ENCODE results near the gene BYSL. TPM values are rescaled to one million over a fixed set of nuclear protein-coding genes. Genes with fewer than 3 reads are reported as not detected.

Gene BYSL
- total and polyA plus RNA-seq, 4 donors: 5.4 to 11.6 (median 8.6) TPM

- no peaks in the 10 kb centered on the region for H3K9me3 ChIP-seq (ENCODE audit: control insufficient read depth in 4 of 4, low read length in 3 of 4)
- WGBS: 92% methylated on average over 4 of the region's 4 CpGs
- no peaks in the 10 kb centered on the region for H3K36me3 ChIP-seq (ENCODE audit: control insufficient read depth in 4 of 4, insufficient read depth in 3 of 4, low read depth in 1 of 4, low read length in 3 of 4)
- H3K4me3 ChIP-seq (ENCODE audit: low read depth in 1 of 3, low read length in 3 of 3): no peak overlapping the region
- TF ChIP-seq MAX (IDR thresholded peaks at IDR 0.05) (no peak), SP1 (IDR thresholded peaks at IDR 0.05) (no peak), YY1 (IDR thresholded peaks at IDR 0.05) (no peak), FOXA1 (IDR thresholded peaks at IDR 0.05) (no peak), REST (IDR thresholded peaks at IDR 0.05) (no peak), JUND (IDR thresholded peaks at IDR 0.05) (no peak), FOXA2 (IDR thresholded peaks at IDR 0.05) (no peak), TAF1 (conservative IDR thresholded peaks at IDR 0.05) (no peak), HNF4A (conservative IDR thresholded peaks at IDR 0.05) (no peak), RAD21 (IDR thresholded peaks at IDR 0.05) (no peak), NR2F2 (IDR thresholded peaks at IDR 0.05) (no peak), CTCF (IDR thresholded peaks at IDR 0.05; ENCODE audit: low read depth, low read length, missing input control) (no peak), EGR1 (IDR thresholded peaks at IDR 0.05; ENCODE audit: low read depth in 2 of 2) (no peak), ATF3 (IDR thresholded peaks at IDR 0.05) (no peak), HNF4G (IDR thresholded peaks at IDR 0.05) (no peak), RXRA (IDR thresholded peaks at IDR 0.05) (no peak), GABPA (IDR thresholded peaks at IDR 0.05 in 1 of 2, conservative IDR thresholded peaks at IDR 0.05 in 1 of 2) (no peak), ZBTB33 (IDR thresholded peaks at IDR 0.05) (no peak)
- H3K9ac ChIP-seq (ENCODE audit: low read depth in 1 of 2, low read length in 2 of 2): no peak overlapping the region
- H3K27me3 ChIP-seq (ENCODE audit: control insufficient read depth in 4 of 4, insufficient read depth in 4 of 4, low read length in 3 of 4): no peaks in the 10 kb centered on the region
- no peak overlapping the region for H3K27ac ChIP-seq (ENCODE audit: low read depth in 1 of 2, low read length in 2 of 2)
- no peak for DNase-seq (ENCODE audit: low spot score)
- H3K4me1 ChIP-seq (ENCODE audit: control insufficient read depth in 4 of 4, insufficient read depth in 4 of 4, low read length in 3 of 4): no peaks in the 10 kb centered on the region
Measured at GRCh38 chr6:41975276-41975675, 54.0 kb downstream of the BYSL start.

Data from liver (tissue), 9 donors.